Thoracic aorta (tissue), 2 donors: ENCODE results near the gene PPP1R12B. TPM values are rescaled to one million over a fixed set of nuclear protein-coding genes. Genes with fewer than 3 reads are reported as not detected.
A peak's percentile ranks its signal among the peaks of the same experiment; 100 is the strongest.
"Not testable (repeated sequence)": the region's sequence is repeated elsewhere in the genome, so short reads cannot be mapped to it uniquely, and the experiment has no call there.

ENCODE experiments used
- ATAC-seq: fragments of 150-250 bp; one replicate; pipeline ENCODE4 v1.8.0; 2017; ENCODE audit warnings: low read depth; ENCODE audit not compliant: insufficient number of reproducible peaks, low FRiP score
- DNase-seq: peaks from one replicate; pipeline ENCODE4 v3.0.0-alpha.2; 2020; ENCODE audit warnings: low spot score
- H3K27ac ChIP-seq, 2 donors: fragments of 200-600 bp; sonication (generic); 1 replicate in 1 of 2; 2 replicates in 1 of 2; pipeline ENCODE4 v1.5.1; 2016; ENCODE audit warnings: mild to moderate bottlenecking in 2 of 2, moderate library complexity in 2 of 2
- H3K27me3 ChIP-seq: fragments of 200-600 bp; sonication (generic); replicated peaks from 2 replicates; pipeline ENCODE4 v1.6.0; 2016; ENCODE audit warnings: mild to moderate bottlenecking; ENCODE audit not compliant: insufficient read depth
- H3K36me3 ChIP-seq: fragments of 200-600 bp; sonication (generic); one replicate; pipeline ENCODE4 v1.5.1; 2016
- H3K4me1 ChIP-seq, 2 donors: fragments of 200-600 bp; sonication (generic); 1 replicate in 1 of 2; 2 replicates in 1 of 2; pipeline versions ENCODE4 v1.5.1 to v1.6.0; 2016; ENCODE audit warnings: low read depth in 2 of 2, mild to moderate bottlenecking in 1 of 2; ENCODE audit not compliant: control insufficient read depth in 1 of 2
- H3K4me3 ChIP-seq: fragments of 200-600 bp; sonication (generic); 2 replicates; pipeline ENCODE4 v1.5.1; 2016; ENCODE audit warnings: mild to moderate bottlenecking
- H3K9me3 ChIP-seq: fragments of 200-600 bp; sonication (generic); 2 replicates; pipeline ENCODE4 v1.5.1; 2016
- total RNA-seq, 2 donors: library from RNA; depleted of rRNA; stranded (reverse); fragments of >200 nt; gene quantifications; one replicate each; pipeline versions ENCODE4 v1.1.0 to v1.2.3, GENCODE V29; 2016
- TF ChIP-seq, protein P1 (sequence below): fragments of 200-600 bp; sonication (generic); IDR thresholded peaks from one replicate; pipeline ENCODE4 v1.5.1; 2019; ENCODE audit warnings: antibody characterized with exemption

The PPP1R12B gene
- total RNA-seq, 2 donors from 2014 or later, result 573 to 677 TPM

DNA sequence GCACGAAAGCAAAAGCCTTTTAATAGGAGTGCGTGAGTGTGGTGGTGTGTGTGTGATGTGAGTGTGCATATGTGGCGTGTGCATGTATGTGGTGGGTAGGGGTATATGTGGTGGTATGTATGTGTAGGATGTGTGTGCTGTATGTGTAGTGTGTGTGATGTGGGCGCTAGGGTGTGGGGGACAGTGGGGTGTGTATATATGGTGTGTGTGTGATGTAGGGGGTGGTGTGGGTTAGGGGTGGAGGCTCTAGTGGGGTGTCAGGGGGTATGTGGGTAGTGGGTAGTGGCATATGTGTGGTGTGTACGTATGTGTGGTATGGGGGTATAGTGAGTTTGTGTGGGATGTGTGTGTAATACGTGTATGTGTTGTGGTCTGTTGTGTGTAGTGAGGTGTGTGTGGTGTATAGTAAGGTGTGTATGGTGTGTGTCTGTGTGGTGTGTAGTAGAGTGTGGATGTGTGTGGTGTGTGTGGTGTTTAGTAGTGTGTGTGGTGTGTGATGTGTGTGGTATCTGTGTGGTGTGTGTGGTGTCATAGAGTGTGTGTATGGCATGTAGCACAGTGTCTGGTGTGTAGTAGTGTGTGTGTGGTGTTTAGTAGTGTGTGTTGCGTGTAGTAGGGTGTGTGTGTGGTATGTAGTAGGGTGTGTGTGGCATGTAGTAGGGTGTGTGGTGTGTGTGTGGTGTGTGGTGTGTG lies 275.7 kb downstream of the PPP1R12B start:
- Histone ChIP-seq H3K9me3 (no peaks in the 10 kb centered on the region), H3K4me3 (no peak overlapping the region), H3K27ac (no peak overlapping the region), H3K36me3 (no peaks in the 10 kb centered on the region), H3K27me3 (no peaks in the 10 kb centered on the region), H3K4me1 (peaks cover 7 to 35% of the 10 kb centered on the region in 2 donors)
- no peak for ATAC-seq
- DNase-seq, result no peak
- TF ChIP-seq, protein P1, sequence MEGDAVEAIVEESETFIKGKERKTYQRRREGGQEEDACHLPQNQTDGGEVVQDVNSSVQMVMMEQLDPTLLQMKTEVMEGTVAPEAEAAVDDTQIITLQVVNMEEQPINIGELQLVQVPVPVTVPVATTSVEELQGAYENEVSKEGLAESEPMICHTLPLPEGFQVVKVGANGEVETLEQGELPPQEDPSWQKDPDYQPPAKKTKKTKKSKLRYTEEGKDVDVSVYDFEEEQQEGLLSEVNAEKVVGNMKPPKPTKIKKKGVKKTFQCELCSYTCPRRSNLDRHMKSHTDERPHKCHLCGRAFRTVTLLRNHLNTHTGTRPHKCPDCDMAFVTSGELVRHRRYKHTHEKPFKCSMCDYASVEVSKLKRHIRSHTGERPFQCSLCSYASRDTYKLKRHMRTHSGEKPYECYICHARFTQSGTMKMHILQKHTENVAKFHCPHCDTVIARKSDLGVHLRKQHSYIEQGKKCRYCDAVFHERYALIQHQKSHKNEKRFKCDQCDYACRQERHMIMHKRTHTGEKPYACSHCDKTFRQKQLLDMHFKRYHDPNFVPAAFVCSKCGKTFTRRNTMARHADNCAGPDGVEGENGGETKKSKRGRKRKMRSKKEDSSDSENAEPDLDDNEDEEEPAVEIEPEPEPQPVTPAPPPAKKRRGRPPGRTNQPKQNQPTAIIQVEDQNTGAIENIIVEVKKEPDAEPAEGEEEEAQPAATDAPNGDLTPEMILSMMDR, result no peak

DNA sequence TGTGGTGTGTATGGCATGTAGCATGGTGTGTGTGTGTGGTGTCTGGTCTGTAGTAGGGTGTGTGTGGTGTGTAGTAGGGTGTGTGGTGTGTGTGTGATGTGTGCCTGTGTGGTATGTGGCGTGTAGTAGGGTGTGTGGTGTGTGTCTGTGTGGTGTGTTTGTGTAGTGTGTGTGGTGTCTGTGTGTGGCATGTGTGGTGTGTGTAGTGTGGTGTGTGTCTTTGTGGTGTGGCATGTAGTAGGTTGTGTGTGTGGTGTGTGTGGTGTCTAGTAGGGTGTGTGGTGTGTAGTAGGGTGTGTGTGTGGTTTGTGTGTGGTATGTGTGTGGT lies 276.2 kb downstream of the PPP1R12B start:
- DNase-seq, result no peak
- no peaks in the 10 kb centered on the region for H3K9me3 ChIP-seq
- no peak for ATAC-seq

DNA sequence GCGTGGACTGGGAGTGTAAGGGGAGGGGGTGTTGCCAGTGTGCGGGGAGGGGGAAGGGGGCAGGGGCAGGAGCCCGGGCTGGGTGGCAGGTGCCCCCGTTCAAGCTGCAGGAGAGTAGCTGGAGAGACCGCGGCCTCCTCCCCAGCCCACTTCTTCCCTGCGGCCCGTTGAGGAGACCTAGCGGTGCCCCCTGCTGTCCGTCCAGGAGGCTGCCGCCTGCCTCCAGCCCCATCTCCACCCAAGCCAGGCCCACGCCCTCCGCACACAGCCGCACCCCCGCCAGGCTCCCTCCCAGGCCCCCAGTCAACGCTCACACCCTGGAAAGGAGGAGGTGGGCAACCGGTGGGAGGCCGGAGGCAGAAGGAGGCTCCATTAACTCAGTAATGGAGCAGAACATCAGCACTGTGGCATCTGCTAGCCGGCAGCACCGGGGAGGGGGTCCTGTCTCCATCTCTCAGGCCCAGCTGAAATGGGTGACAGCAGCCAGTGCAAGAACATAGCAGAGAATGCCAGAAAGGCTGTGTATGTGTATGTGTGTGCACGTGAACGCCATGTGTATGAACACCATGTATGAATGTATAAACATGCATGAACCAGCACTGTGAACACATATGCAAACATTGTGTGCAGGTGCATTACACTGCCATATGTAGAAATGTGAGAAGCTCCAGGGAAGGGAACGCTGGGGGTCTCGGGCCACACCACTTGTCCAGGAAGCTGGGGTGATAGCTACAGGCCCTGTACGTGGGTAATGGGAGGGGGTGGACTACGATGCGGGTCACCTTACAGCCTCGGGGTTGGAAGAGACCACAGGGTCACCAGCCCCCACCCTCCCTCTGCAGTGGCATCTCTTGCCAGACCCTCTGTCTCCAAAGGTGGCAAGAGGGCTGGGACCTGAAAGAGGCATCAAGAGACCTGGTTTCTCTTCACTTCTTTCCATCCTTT lies 277.2 kb downstream of the PPP1R12B start:
- Histone ChIP-seq H3K4me3 (no peak overlapping the region), H3K9me3 (no peaks in the 10 kb centered on the region), H3K36me3 (no peaks in the 10 kb centered on the region), H3K27me3 (no peaks in the 10 kb centered on the region), H3K4me1 (peaks cover 7 to 31% of the 10 kb centered on the region in 2 donors), H3K27ac (no peak overlapping the region)
- TF ChIP-seq, protein P1, result peak; percentile 79
- peak; percentile 40 for ATAC-seq
- peak; percentile 31 for DNase-seq

More for the DNA sequence above, 276.2 kb downstream of the PPP1R12B start:
- no peaks in the 10 kb centered on the region for H3K36me3 ChIP-seq
- H3K4me1 ChIP-seq, result peaks cover 7 to 31% of the 10 kb centered on the region in 2 donors
- no peak overlapping the region for H3K4me3 ChIP-seq
- TF ChIP-seq, protein P1, result no peak
- no peak overlapping the region for H3K27ac ChIP-seq
- no peaks in the 10 kb centered on the region for H3K27me3 ChIP-seq

DNA sequence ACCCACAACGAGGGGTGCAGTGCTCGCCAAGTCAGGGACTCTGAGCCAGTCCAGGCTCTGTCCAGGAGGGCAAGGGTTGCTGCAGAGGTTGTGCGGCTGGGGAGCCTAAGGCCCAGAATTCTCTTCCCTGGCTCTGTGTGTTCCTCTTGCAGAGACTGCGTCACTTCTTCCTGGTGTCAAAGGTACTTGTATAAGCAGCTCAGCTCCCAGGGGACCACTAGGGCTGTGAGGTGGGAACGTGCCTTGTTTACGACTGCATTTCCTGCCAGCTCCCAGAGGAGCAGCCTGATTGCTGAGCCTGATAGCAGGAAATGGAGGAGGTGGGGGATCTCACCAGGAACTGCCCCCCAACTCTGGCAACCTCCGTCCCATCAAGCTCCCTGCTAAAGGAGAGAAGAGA lies 278.5 kb downstream of the PPP1R12B start:
- DNase-seq, H3K27ac ChIP-seq, ATAC-seq: not testable (repeated sequence)

DNA sequence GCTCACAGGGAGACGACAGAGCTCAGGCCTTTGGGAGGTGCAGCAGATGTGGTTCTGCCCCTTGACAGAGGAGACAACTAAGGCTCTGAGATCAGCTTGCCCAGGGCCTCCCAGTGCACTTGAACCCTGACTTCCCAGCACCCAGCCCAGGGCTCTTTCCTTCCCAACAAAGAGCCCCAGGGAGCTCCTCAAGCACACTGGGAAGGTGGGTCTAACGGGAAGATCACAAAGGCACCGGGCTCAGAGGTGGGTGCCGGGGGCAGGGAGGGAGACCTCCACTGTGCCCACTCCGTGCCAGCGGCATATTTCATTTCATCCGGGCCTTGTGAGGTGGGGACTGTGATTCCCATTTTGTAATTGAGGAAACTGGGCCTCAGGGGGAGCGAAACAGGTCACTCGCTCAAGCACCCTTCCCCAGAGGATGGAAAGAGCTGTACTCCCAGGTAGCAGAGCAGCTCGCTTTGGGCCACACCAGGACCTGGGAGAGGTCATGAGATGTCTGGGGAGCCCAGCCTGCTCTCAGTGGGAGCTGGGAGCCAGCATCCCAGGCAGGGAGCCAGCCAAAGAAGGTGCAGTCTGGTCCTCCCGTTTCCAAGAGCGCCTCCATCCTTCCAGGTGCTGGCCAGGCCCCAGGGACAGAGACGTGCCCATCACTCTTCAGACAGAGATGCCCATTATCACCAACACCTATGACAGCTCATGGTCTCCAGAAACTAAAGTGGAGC lies 279.5 kb downstream of the PPP1R12B start:
- Histone ChIP-seq H3K27me3 (no peaks in the 10 kb centered on the region), H3K36me3 (no peaks in the 10 kb centered on the region), H3K9me3 (no peaks in the 10 kb centered on the region), H3K4me1 (peaks cover 7 to 23% of the 10 kb centered on the region in 2 donors), H3K4me3 (no peak overlapping the region), H3K27ac (no peak overlapping the region)
- TF ChIP-seq, protein P1, result no peak
- DNase-seq, result no peak
- ATAC-seq, result no peak

More for the DNA sequence above, 278.5 kb downstream of the PPP1R12B start:
- H3K9me3 ChIP-seq, H3K27me3 ChIP-seq, H3K36me3 ChIP-seq, H3K4me3 ChIP-seq: not testable (repeated sequence)
- peaks cover 7 to 31% of the 10 kb centered on the region in 2 donors for H3K4me1 ChIP-seq
